HCT116 (cell line): ENCODE results near the gene EMILIN1. TPM values are rescaled to one million over a fixed set of nuclear protein-coding genes. Genes with fewer than 3 reads are reported as not detected.

Experiments used
- ATAC-seq: fragments of 200-7000 bp; cut with Tn5 transposase; 2 replicates; pipeline ENCODE4 v1.9.1; 2020; ENCODE audit warnings: mild to moderate bottlenecking, moderate library complexity
- BruUV-seq: library from RNA; stranded (reverse); fragments of 400-500 nt; replicated peaks from 2 replicates; lab custom pipeline; 2021; lab: Mats Ljungman, UMichigan
- CTCF ChIA-PET: fragments of 300-600 bp; sonication (Branson Sonifier 250); formaldehyde crosslinking; loops from one replicate; lab custom pipeline; 2021; ENCODE audit warnings: antibody characterized with exemption; lab: Charles Lee
- POLR2A ChIA-PET: fragments of 300-600, 350-600 bp; sonication (Branson Sonifier 250); formaldehyde crosslinking; loops from one replicate; lab custom pipeline; 2021; ENCODE audit warnings: antibody characterized with exemption; lab: Charles Lee
- RAD21 ChIA-PET, 2 experiments: fragments of 300-600 bp; sonication (Branson Sonifier 250); formaldehyde crosslinking; loops; one replicate each; lab custom pipeline; 2023; ENCODE audit warnings: low total read pairs in 2 of 2; ENCODE audit not compliant: uncharacterized antibody in 2 of 2, unreplicated experiment in 2 of 2, low non-redundant PET in 1 of 2; lab: Charles Lee
- DNase-seq: peaks from one replicate; pipeline ENCODE4 v3.0.0-alpha.2; 2010; ENCODE audit warnings: low read depth, low spot score
- H2AFZ ChIP-seq: fragments of 200-600 bp; shearing (Covaris generic), sonication (generic); 2 replicates; pipeline ENCODE4 v1.6.1; 2017; ENCODE audit warnings: low read depth, mixed run types, mixed read lengths, antibody characterized with exemption, low read length; ENCODE audit not compliant: poor library complexity, severe bottlenecking
- H3K27ac ChIP-seq: 2 replicates; pipeline ENCODE4 v1.5.1; 2012; ENCODE audit warnings: low read depth, low read length
- H3K27me3 ChIP-seq: fragments of 200-600 bp; sonication (generic); 2 replicates; pipeline ENCODE4 v1.6.1; 2016; ENCODE audit warnings: mixed run types, low read length, mixed read lengths; ENCODE audit not compliant: insufficient read depth
- H3K36me3 ChIP-seq, 2 experiments: fragments of 200-500 bp in 1 of 2; fragments of 200-600 bp in 1 of 2; sonication (Bioruptor generic) in 1 of 2; sonication (generic) in 1 of 2; 2 replicates each; pipeline versions ENCODE4 v1.5.1 to v1.6.1; 2014 to 2016; ENCODE audit warnings: low read length in 2 of 2, inconsistent platforms in 1 of 2, mixed read lengths in 1 of 2, mixed run types in 1 of 2; ENCODE audit not compliant: insufficient read depth in 2 of 2, control insufficient read depth in 1 of 2
- H3K4me1 ChIP-seq, 2 experiments: fragments of 200-600 bp in 1 of 2; sonication (generic) in 1 of 2; 2 replicates each; pipeline versions ENCODE4 v1.5.1 to v1.6.1; 2012 to 2017; ENCODE audit warnings: low read length in 2 of 2, inconsistent platforms in 1 of 2, mild to moderate bottlenecking in 1 of 2, mixed read lengths in 1 of 2, mixed run types in 1 of 2, moderate library complexity in 1 of 2; ENCODE audit not compliant: insufficient read depth in 2 of 2, control insufficient read depth in 1 of 2
- H3K4me2 ChIP-seq: fragments of 200-600 bp; sonication (generic); 2 replicates; pipeline ENCODE4 v1.6.1; 2017; ENCODE audit warnings: mixed run types, low read length, mixed read lengths
- H3K4me3 ChIP-seq, 2 experiments: fragments of 200-600 bp in 1 of 2; sonication (generic) in 1 of 2; replicated peaks in 1 of 2; 2 replicates each; pipeline ENCODE4 v1.5.1; 2011 to 2016; ENCODE audit warnings: low read length in 2 of 2, control low read depth in 1 of 2, low read depth in 1 of 2, mild to moderate bottlenecking in 1 of 2, mixed read lengths in 1 of 2, mixed run types in 1 of 2
- H3K79me2 ChIP-seq: fragments of 200-600 bp; sonication (generic); 2 replicates; pipeline ENCODE4 v1.6.1; 2017; ENCODE audit warnings: mild to moderate bottlenecking, mixed run types, low read length, moderate library complexity, mixed read lengths; ENCODE audit not compliant: insufficient read depth
- H3K9ac ChIP-seq: fragments of 200-600 bp; sonication (generic); 2 replicates; pipeline ENCODE4 v1.6.1; 2016; ENCODE audit warnings: low read length, mixed read lengths
- H3K9me2 ChIP-seq: fragments of 200-600 bp; sonication (generic), shearing (Covaris generic); 2 replicates; pipeline ENCODE4 v1.6.1; 2017; ENCODE audit warnings: mixed run types, mild to moderate bottlenecking, moderate library complexity; ENCODE audit not compliant: insufficient read depth
- H3K9me3 ChIP-seq, 2 experiments: fragments of 200-500 bp in 1 of 2; fragments of 200-600 bp in 1 of 2; sonication (Bioruptor generic) in 1 of 2; sonication (generic) in 1 of 2; 2 replicates each; pipeline ENCODE4 v1.6.1; 2014 to 2017; ENCODE audit warnings: low read length in 2 of 2, mixed read lengths in 2 of 2, inconsistent platforms in 1 of 2, low read depth in 1 of 2, mild to moderate bottlenecking in 1 of 2, mixed run types in 1 of 2, moderate library complexity in 1 of 2; ENCODE audit not compliant: control insufficient read depth in 1 of 2, insufficient read depth in 1 of 2
- H4K20me1 ChIP-seq: fragments of 200-600 bp; sonication (generic), shearing (Covaris generic); 2 replicates; pipeline ENCODE4 v1.6.1; 2017; ENCODE audit warnings: mixed run types, mild to moderate bottlenecking, moderate library complexity; ENCODE audit not compliant: insufficient read depth
- ATF3 ChIP-seq: IDR thresholded peaks from 2 replicates; pipeline ENCODE4 v1.6.1; 2012
- CEBPB ChIP-seq: IDR thresholded peaks from 2 replicates; pipeline ENCODE4 v1.6.1; 2012; ENCODE audit warnings: low read depth
- CTCF ChIP-seq, 3 experiments: fragments of 200-600 bp in 1 of 3; sonication (generic) in 1 of 3; IDR thresholded peaks in 2 of 3; conservative IDR thresholded peaks in 1 of 3; 2 replicates each; pipeline ENCODE4 v1.5.1; 2012 to 2017; ENCODE audit warnings: low read depth in 2 of 3, low read length in 2 of 3, antibody characterized with exemption in 1 of 3, borderline replicate concordance in 1 of 3, control low read depth in 1 of 3, mild to moderate bottlenecking in 1 of 3, mixed read lengths in 1 of 3, mixed run types in 1 of 3, moderate library complexity in 1 of 3; ENCODE audit not compliant: insufficient read depth in 1 of 3
- EGR1 ChIP-seq: IDR thresholded peaks from 2 replicates; pipeline ENCODE4 v1.6.1; 2012; ENCODE audit warnings: low read depth
- EZH2 ChIP-seq: fragments of 200-600 bp; sonication (generic); IDR thresholded peaks from 2 replicates; pipeline ENCODE4 v1.6.1; 2017; ENCODE audit warnings: antibody characterized with exemption, mixed run types
- POLR2A ChIP-seq: IDR thresholded peaks from 2 replicates; pipeline ENCODE4 v1.7.0; 2011; ENCODE audit warnings: borderline replicate concordance; ENCODE audit not compliant: insufficient read depth, insufficient read length; ENCODE audit errors: extremely low read depth
- intact Hi-C: fragments of 100-400 bp; cut with micrococcal nuclease; formaldehyde crosslinking; loops from 2 replicates; pipeline ENCODE4 v1.10.0; 2022
- total RNA-seq: library from RNA; stranded (reverse); gene quantifications from one replicate; pipeline ENCODE4 v1.2.1, GENCODE V29; 2021; ENCODE audit not compliant: unreplicated experiment
- TF ChIP-seq, protein P1 (sequence below): IDR thresholded peaks from 2 replicates; pipeline ENCODE4 v1.6.1; 2012

The EMILIN1 gene
- total RNA-seq, 1 experiment from 2014 or later, result 0.59 TPM

- Histone ChIP-seq H3K27me3 (no peaks in the 10 kb centered on the region), H2AFZ (no peak overlapping the region), H3K9me2 (no peaks in the 10 kb centered on the region), H3K36me3 (peaks cover 39 to 53% of the 10 kb centered on the region in 2 experiments; a peak in 3 of 4 replicates), H3K4me2 (no peak overlapping the region), H3K27ac (no peak overlapping the region), H3K79me2 (peaks cover 19% of the 10 kb centered on the region), H3K4me1 (peaks cover 5% of the 10 kb centered on the region in 2 experiments; a peak in 3 of 4 replicates), H3K4me3 (no peak overlapping the region), H3K9ac (no peak overlapping the region), H4K20me1 (peaks cover 5% of the 10 kb centered on the region; the same call in 1 of the 2 replicates)
- DNase-seq (no peak), ATAC-seq (no peak)
- ChIA-PET CTCF (interaction anchor here (1.2 kb wide), 1 partner anchor 77 kb away, joined by 3 read pairs; no protein-coding TSS in a partner anchor), POLR2A (interaction anchor here (0.7 kb wide), 1 partner anchor 12 kb away, joined by 3 read pairs; no protein-coding TSS in a partner anchor), RAD21 (no interaction called here)
- intact Hi-C loops, result no loop called here
- BruUV-seq, result no TSS peak
- TF ChIP-seq CTCF (IDR thresholded peaks at IDR 0.05 in 2 of 3, conservative IDR thresholded peaks at IDR 0.05 in 1 of 3; ENCODE audit: borderline replicate concordance in 1 of 3, insufficient read depth in 1 of 3, low read depth in 2 of 3, low read length in 2 of 3), result no peak
- TF ChIP-seq POLR2A, result no peak
- TF ChIP-seq, protein P1, sequence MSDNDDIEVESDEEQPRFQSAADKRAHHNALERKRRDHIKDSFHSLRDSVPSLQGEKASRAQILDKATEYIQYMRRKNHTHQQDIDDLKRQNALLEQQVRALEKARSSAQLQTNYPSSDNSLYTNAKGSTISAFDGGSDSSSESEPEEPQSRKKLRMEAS, result no peak
- no peak for TF ChIP-seq CEBPB
- TF ChIP-seq EZH2, result no peak
- TF ChIP-seq, all 23 proteins: peak for 0
- H3K9me3 ChIP-seq, result no peaks in the 10 kb centered on the region
Measured at GRCh38 chr2:27038631-27039339, 39.6 kb upstream of the EMILIN1 start.

- Histone ChIP-seq H3K27ac (no peak overlapping the region), H4K20me1 (peaks cover 5% of the 10 kb centered on the region; the same call in 1 of the 2 replicates), H3K4me1 (no peaks in the 10 kb centered on the region), H2AFZ (no peak overlapping the region), H3K79me2 (peaks cover 13% of the 10 kb centered on the region), H3K36me3 (peaks cover 39 to 53% of the 10 kb centered on the region in 2 experiments; a peak in 3 of 4 replicates), H3K9me2 (no peaks in the 10 kb centered on the region), H3K4me3 (no peak overlapping the region), H3K9ac (no peak overlapping the region), H3K4me2 (no peak overlapping the region), H3K9me3 (no peaks in the 10 kb centered on the region), H3K27me3 (no peaks in the 10 kb centered on the region)
- no TSS peak for BruUV-seq
- no peak for DNase-seq
- ChIA-PET CTCF (interaction anchor here (1.2 kb wide), 1 partner anchor 77 kb away, joined by 3 read pairs; no protein-coding TSS in a partner anchor), RAD21 (no interaction called here), POLR2A (no interaction called here)
- intact Hi-C loops, result no loop called here
- TF ChIP-seq ATF3 (no peak), EGR1 (no peak)
- no peak for ATAC-seq
Measured at GRCh38 chr2:27039426-27039825, 39.0 kb upstream of the EMILIN1 start.
